ENCODE data around the gene PCNP. TPM values are rescaled to one million over a fixed set of nuclear protein-coding genes. Genes with fewer than 3 reads are reported as not detected.
"Not testable (repeated sequence)": the region's sequence is repeated elsewhere in the genome, so short reads cannot be mapped to it uniquely, and the experiment has no call there.

PCNP gene
- total RNA-seq, 4 donors from 2014 or later, result 104 to 126 (median 117) TPM

DNA sequence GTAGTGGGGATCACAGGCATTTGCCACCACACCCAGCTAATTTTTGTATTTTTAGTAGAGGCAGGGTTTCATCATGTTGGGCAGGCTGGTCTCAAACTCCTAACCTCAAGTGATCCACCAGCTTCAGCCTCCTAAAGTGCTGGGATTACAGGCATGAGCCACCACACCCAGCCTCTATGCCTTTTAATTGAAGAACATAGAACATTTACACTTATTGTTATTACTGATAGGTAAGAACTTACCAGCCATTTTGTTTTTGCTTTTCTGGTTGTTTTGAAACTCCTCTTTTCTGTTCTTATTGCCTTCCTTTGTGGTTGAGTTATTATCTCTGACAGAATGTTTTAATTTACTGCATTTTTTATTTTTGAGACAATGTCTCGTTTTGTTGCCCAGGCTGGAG is 29.2 kb downstream of the PCNP start:
- Histone ChIP-seq H3K4me1 (no peaks in the 10 kb centered on the region), H3K36me3 (peaks cover 0 to 23% (median 0%) of the 10 kb centered on the region in 3 donors), H3K9me3 (no peaks in the 10 kb centered on the region), H3K27me3 (no peaks in the 10 kb centered on the region), H3K4me3 (no peak overlapping the region), H3K27ac (no peak overlapping the region)
- no peak for DNase-seq (ENCODE audit: low spot score in 2 of 2)
- WGBS, 2 donors, result 91 to 100% methylated on average over 1 of the region's 1 CpG
- TF ChIP-seq, protein P1, sequence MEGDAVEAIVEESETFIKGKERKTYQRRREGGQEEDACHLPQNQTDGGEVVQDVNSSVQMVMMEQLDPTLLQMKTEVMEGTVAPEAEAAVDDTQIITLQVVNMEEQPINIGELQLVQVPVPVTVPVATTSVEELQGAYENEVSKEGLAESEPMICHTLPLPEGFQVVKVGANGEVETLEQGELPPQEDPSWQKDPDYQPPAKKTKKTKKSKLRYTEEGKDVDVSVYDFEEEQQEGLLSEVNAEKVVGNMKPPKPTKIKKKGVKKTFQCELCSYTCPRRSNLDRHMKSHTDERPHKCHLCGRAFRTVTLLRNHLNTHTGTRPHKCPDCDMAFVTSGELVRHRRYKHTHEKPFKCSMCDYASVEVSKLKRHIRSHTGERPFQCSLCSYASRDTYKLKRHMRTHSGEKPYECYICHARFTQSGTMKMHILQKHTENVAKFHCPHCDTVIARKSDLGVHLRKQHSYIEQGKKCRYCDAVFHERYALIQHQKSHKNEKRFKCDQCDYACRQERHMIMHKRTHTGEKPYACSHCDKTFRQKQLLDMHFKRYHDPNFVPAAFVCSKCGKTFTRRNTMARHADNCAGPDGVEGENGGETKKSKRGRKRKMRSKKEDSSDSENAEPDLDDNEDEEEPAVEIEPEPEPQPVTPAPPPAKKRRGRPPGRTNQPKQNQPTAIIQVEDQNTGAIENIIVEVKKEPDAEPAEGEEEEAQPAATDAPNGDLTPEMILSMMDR (IDR thresholded peaks at IDR 0.05), result no peak

DNA sequence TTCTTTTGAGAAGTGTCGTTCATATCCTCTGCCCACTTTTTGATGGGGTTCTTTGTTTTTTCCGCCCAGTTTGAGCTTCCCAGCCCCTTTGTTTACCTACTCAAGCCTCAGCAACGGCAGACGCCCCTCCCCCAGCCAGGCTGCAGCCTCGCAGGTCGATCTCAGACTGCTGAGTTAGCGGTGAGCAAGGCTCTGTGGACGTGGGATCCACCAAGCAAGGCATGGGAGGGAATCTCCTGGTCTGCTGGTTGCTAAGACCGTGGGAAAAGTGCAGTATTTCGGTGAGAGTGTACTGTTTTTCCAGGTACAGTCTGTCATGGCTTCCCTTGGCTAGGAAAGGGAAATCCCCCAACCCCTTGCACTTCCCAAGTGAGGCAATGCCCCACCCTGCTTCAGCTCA is 31.4 kb downstream of the PCNP start:
- DNase-seq (ENCODE audit: low spot score in 2 of 2); H3K4me3 ChIP-seq; H3K27ac ChIP-seq; H3K27me3 ChIP-seq; H3K9me3 ChIP-seq; H3K4me1 ChIP-seq: not testable (repeated sequence)
- 75 to 78% methylated on average over 9 to 10 of the region's 10 CpGs for WGBS, 2 donors
- H3K36me3 ChIP-seq, result peaks cover 0 to 16% (median 0%) of the 10 kb centered on the region in 3 donors

- no peak for DNase-seq (ENCODE audit: low spot score in 2 of 2)
- H3K9me3 ChIP-seq, result no peaks in the 10 kb centered on the region
- H3K27me3 ChIP-seq, result no peaks in the 10 kb centered on the region
- TF ChIP-seq POLR2A (IDR thresholded peaks at IDR 0.05) (no peak), EP300 (IDR thresholded peaks at IDR 0.05) (no peak)
- TF ChIP-seq, protein P1 (IDR thresholded peaks at IDR 0.05), result no peak
- 84 to 93% methylated on average over 2 of the region's 2 CpGs for WGBS, 2 donors
- H3K36me3 ChIP-seq, result no peaks in the 10 kb centered on the region
- no peak overlapping the region for H3K27ac ChIP-seq
- H3K4me3 ChIP-seq, result no peak overlapping the region
- H3K4me1 ChIP-seq, result no peaks in the 10 kb centered on the region
These were observed 37.0 kb downstream of the PCNP start for GRCh38 chr3:101611023-101611422.

DNA sequence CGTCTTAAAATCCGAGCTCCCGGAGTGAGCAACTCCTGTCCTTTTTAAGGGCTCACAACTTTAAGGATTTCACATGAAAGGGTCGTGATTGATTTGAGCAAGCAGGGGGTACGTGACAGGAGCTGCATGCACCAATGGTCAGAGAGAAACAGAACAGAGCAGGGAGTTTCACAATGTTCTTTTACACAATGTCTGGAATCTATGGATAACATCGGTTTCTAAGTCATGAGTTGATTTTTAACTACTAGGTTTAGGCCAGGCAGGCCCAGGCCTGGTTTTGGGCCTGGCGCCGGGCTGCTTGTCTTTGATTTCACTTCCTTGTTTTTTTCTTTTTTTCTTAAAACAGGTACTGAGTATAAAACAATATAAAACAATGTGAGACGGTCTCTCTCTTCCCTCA is 39.0 kb downstream of the PCNP start:
- H3K36me3 ChIP-seq; H3K4me3 ChIP-seq; DNase-seq (ENCODE audit: low spot score in 2 of 2); H3K27ac ChIP-seq; H3K9me3 ChIP-seq; H3K4me1 ChIP-seq; H3K27me3 ChIP-seq: not testable (repeated sequence)
- 76 to 82% methylated on average over 9 of the region's 9 CpGs for WGBS, 2 donors

DNA sequence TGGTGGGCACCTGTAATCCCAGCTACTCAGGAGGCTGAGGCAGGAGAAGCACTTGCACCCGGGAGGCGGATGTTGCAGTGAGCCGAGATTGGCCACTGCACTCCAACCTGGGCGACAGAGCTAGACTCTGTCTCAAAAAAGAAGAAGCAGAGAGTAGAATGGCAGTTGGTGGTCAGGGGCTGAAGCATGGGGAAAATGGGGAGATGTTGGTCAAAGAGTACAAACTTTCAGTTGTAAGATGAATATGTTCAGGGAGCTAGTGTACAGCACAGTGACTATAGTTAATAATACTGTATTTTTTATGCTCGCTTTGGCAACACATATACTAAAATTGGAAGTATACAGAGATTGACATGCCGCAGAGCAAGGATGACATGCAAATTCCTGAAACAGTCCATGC is 41.5 kb downstream of the PCNP start:
- 91 to 92% methylated on average over 6 of the region's 6 CpGs for WGBS, 2 donors
- H3K9me3 ChIP-seq, result peaks cover 0 to 8% (median 0%) of the 10 kb centered on the region in 4 donors
- H3K4me3 ChIP-seq, result no peak overlapping the region
- TF ChIP-seq POLR2A (IDR thresholded peaks at IDR 0.05) (no peak), EP300 (IDR thresholded peaks at IDR 0.05) (no peak)
- TF ChIP-seq, protein P1 (IDR thresholded peaks at IDR 0.05), result no peak
- H3K4me1 ChIP-seq, result no peaks in the 10 kb centered on the region
- H3K27ac ChIP-seq, result no peak overlapping the region
- DNase-seq (ENCODE audit: low spot score in 2 of 2), result no peak
- H3K36me3 ChIP-seq, result no peaks in the 10 kb centered on the region
- no peaks in the 10 kb centered on the region for H3K27me3 ChIP-seq

- WGBS, 2 donors, result 84 to 90% methylated on average over 7 of the region's 7 CpGs
- peaks cover 0 to 8% (median 0%) of the 10 kb centered on the region in 4 donors for H3K9me3 ChIP-seq
These were observed 43.5 kb downstream of the PCNP start for GRCh38 chr3:101617478-101617877.

More at GRCh38 chr3:101617478-101617877, 43.5 kb downstream of the PCNP start:
- no peak overlapping the region for H3K27ac ChIP-seq
- H3K4me1 ChIP-seq, result no peaks in the 10 kb centered on the region
- H3K27me3 ChIP-seq, result no peaks in the 10 kb centered on the region
- TF ChIP-seq POLR2A (IDR thresholded peaks at IDR 0.05) (no peak), EP300 (IDR thresholded peaks at IDR 0.05) (no peak)
- TF ChIP-seq, protein P1 (IDR thresholded peaks at IDR 0.05), result no peak
- no peak overlapping the region for H3K4me3 ChIP-seq
- no peaks in the 10 kb centered on the region for H3K36me3 ChIP-seq
- DNase-seq (ENCODE audit: low spot score in 2 of 2), result no peak

Data from tibial nerve (tissue), 4 donors.